Activated naive CD8-positive, alpha-beta T cell treated with anti-CD3 and anti-CD28 coated beads for 36 hours (primary cell): ENCODE data around the gene PPARD. TPM values are rescaled to one million over a fixed set of nuclear protein-coding genes. Genes with fewer than 3 reads are reported as not detected.
"Not testable (repeated sequence)": the region's sequence is repeated elsewhere in the genome, so short reads cannot be mapped to it uniquely, and the experiment has no call there.

Experiments used
- DNase-seq: peaks from one replicate; pipeline ENCODE4 v3.0.0; 2021
- H3K27ac Mint-ChIP-seq: one replicate; pipeline ENCODE4 v1.8.0; 2022; ENCODE audit warnings: mild to moderate bottlenecking, moderate library complexity, mixed read lengths
- H3K27me3 Mint-ChIP-seq: one replicate; pipeline ENCODE4 v1.8.0; 2022; ENCODE audit warnings: mild to moderate bottlenecking, mixed read lengths
- H3K36me3 Mint-ChIP-seq: one replicate; pipeline ENCODE4 v1.8.0; 2021; ENCODE audit warnings: mild to moderate bottlenecking, mixed read lengths
- H3K4me1 Mint-ChIP-seq: one replicate; pipeline ENCODE4 v1.8.0; 2021; ENCODE audit warnings: mixed read lengths
- H3K4me3 Mint-ChIP-seq: one replicate; pipeline ENCODE4 v1.8.0; 2022; ENCODE audit warnings: mild to moderate bottlenecking, moderate library complexity, mixed read lengths
- H3K9me3 Mint-ChIP-seq: one replicate; pipeline ENCODE4 v1.8.0; 2022; ENCODE audit warnings: mixed read lengths
- total RNA-seq, 2 experiments: library from RNA; stranded (reverse); gene quantifications; one replicate each; pipeline ENCODE4 v1.2.3, GENCODE V29; 2021

The PPARD gene
- total RNA-seq, 2 experiments from 2014 or later = 17.0 to 17.8 TPM

GRCh38 chr6:35377002-35377401, 34.6 kb downstream of the PPARD start:
- no peaks in the 10 kb centered on the region for H3K9me3 Mint-ChIP-seq
- no peak overlapping the region for H3K4me3 Mint-ChIP-seq
- no peak for DNase-seq
- no peaks in the 10 kb centered on the region for H3K27me3 Mint-ChIP-seq
- H3K27ac Mint-ChIP-seq = no peak overlapping the region
- peaks cover 18% of the 10 kb centered on the region for H3K36me3 Mint-ChIP-seq
- peaks cover 24% of the 10 kb centered on the region for H3K4me1 Mint-ChIP-seq

GRCh38 chr6:35378261-35378660, 35.9 kb downstream of the PPARD start:
- Mint-ChIP-seq H3K36me3 (peaks cover 23% of the 10 kb centered on the region), H3K27me3 (no peaks in the 10 kb centered on the region)
- no peak for DNase-seq

GRCh38 chr6:35381132-35381531, 38.8 kb downstream of the PPARD start:
- H3K36me3 Mint-ChIP-seq = peaks cover 21% of the 10 kb centered on the region
- no peak overlapping the region for H3K4me3 Mint-ChIP-seq
- no peak overlapping the region for H3K27ac Mint-ChIP-seq
- no peaks in the 10 kb centered on the region for H3K27me3 Mint-ChIP-seq
- DNase-seq = no peak
- peaks cover 3% of the 10 kb centered on the region for H3K9me3 Mint-ChIP-seq
- H3K4me1 Mint-ChIP-seq = peaks cover 20% of the 10 kb centered on the region

More at GRCh38 chr6:35378261-35378660, 35.9 kb downstream of the PPARD start:
- H3K9me3 Mint-ChIP-seq = peaks cover 3% of the 10 kb centered on the region
- H3K4me1 Mint-ChIP-seq = peaks cover 24% of the 10 kb centered on the region
- no peak overlapping the region for H3K27ac Mint-ChIP-seq
- no peak overlapping the region for H3K4me3 Mint-ChIP-seq

GRCh38 chr6:35382015-35382414, 39.7 kb downstream of the PPARD start:
- Mint-ChIP-seq H3K27ac (no peak overlapping the region), H3K27me3 (no peaks in the 10 kb centered on the region), H3K4me3 (no peak overlapping the region), H3K36me3 (peaks cover 23% of the 10 kb centered on the region), H3K4me1 (peaks cover 17% of the 10 kb centered on the region), H3K9me3 (peaks cover 3% of the 10 kb centered on the region)
- no peak for DNase-seq

GRCh38 chr6:35385457-35386202, 43.3 kb downstream of the PPARD start:
- Mint-ChIP-seq H3K27ac (no peak overlapping the region), H3K4me1 (peaks cover 13% of the 10 kb centered on the region), H3K36me3 (peaks cover 16% of the 10 kb centered on the region), H3K27me3 (no peaks in the 10 kb centered on the region), H3K4me3 (no peak overlapping the region), H3K9me3 (peaks cover 3% of the 10 kb centered on the region)
- no peak for DNase-seq

- Mint-ChIP-seq H3K4me1 (peaks cover 20% of the 10 kb centered on the region), H3K36me3 (peaks cover 8% of the 10 kb centered on the region), H3K9me3 (peaks cover 3% of the 10 kb centered on the region), H3K27ac (no peak overlapping the region), H3K4me3 (no peak overlapping the region), H3K27me3 (no peaks in the 10 kb centered on the region)
- no peak for DNase-seq
Measured at GRCh38 chr6:35386989-35387388, 44.6 kb downstream of the PPARD start.

- DNase-seq = no peak
- no peaks in the 10 kb centered on the region for H3K27me3 Mint-ChIP-seq
- H3K9me3 Mint-ChIP-seq = peaks cover under 1% of the 10 kb centered on the region
- H3K27ac Mint-ChIP-seq = no peak overlapping the region
- H3K36me3 Mint-ChIP-seq = peaks cover 5% of the 10 kb centered on the region
- H3K4me3 Mint-ChIP-seq = no peak overlapping the region
- H3K4me1 Mint-ChIP-seq = peaks cover 24% of the 10 kb centered on the region
Measured at GRCh38 chr6:35388030-35388429, 45.7 kb downstream of the PPARD start.

GRCh38 chr6:35388772-35389352, 46.5 kb downstream of the PPARD start:
- Mint-ChIP-seq H3K4me3 (no peak overlapping the region), H3K27me3 (no peaks in the 10 kb centered on the region), H3K4me1 (peaks cover 31% of the 10 kb centered on the region), H3K27ac (no peak overlapping the region), H3K36me3 (peaks cover 3% of the 10 kb centered on the region), H3K9me3 (no peaks in the 10 kb centered on the region)
- no peak for DNase-seq

- H3K4me1 Mint-ChIP-seq = peaks cover 36% of the 10 kb centered on the region
- not testable (repeated sequence) for H3K4me3 Mint-ChIP-seq, DNase-seq, H3K36me3 Mint-ChIP-seq, H3K9me3 Mint-ChIP-seq, H3K27ac Mint-ChIP-seq, H3K27me3 Mint-ChIP-seq
Measured at GRCh38 chr6:35389386-35389785, 47.0 kb downstream of the PPARD start.

GRCh38 chr6:35391240-35391968, 49.0 kb downstream of the PPARD start:
- Mint-ChIP-seq H3K9me3 (no peaks in the 10 kb centered on the region), H3K27ac (no peak overlapping the region), H3K36me3 (peaks cover 1% of the 10 kb centered on the region), H3K4me1 (peaks cover 41% of the 10 kb centered on the region), H3K27me3 (no peaks in the 10 kb centered on the region), H3K4me3 (no peak overlapping the region)
- DNase-seq = no peak

- Mint-ChIP-seq H3K4me1 (peaks cover 42% of the 10 kb centered on the region), H3K27ac (peak overlapping the region; percentile 42), H3K4me3 (no peak overlapping the region), H3K9me3 (no peaks in the 10 kb centered on the region), H3K27me3 (no peaks in the 10 kb centered on the region), H3K36me3 (no peaks in the 10 kb centered on the region)
- DNase-seq = no peak
Measured at GRCh38 chr6:35392111-35392702, 49.8 kb downstream of the PPARD start.

- no peak for DNase-seq
- H3K4me3 Mint-ChIP-seq = no peak overlapping the region
- no peaks in the 10 kb centered on the region for H3K27me3 Mint-ChIP-seq
- H3K27ac Mint-ChIP-seq = no peak overlapping the region
- no peaks in the 10 kb centered on the region for H3K36me3 Mint-ChIP-seq
- H3K4me1 Mint-ChIP-seq = peaks cover 44% of the 10 kb centered on the region
- H3K9me3 Mint-ChIP-seq = no peaks in the 10 kb centered on the region
Measured at GRCh38 chr6:35392773-35393672, 50.7 kb downstream of the PPARD start.

GRCh38 chr6:35396991-35397390, 54.6 kb downstream of the PPARD start:
- Mint-ChIP-seq H3K9me3 (no peaks in the 10 kb centered on the region), H3K27me3 (no peaks in the 10 kb centered on the region), H3K4me3 (no peak overlapping the region), H3K4me1 (peaks cover 36% of the 10 kb centered on the region), H3K27ac (no peak overlapping the region), H3K36me3 (no peaks in the 10 kb centered on the region)
- no peak for DNase-seq

GRCh38 chr6:35397806-35398418, 55.6 kb downstream of the PPARD start:
- peaks cover 36% of the 10 kb centered on the region for H3K4me1 Mint-ChIP-seq
- H3K27me3 Mint-ChIP-seq = no peaks in the 10 kb centered on the region
- H3K36me3 Mint-ChIP-seq = no peaks in the 10 kb centered on the region
- no peaks in the 10 kb centered on the region for H3K9me3 Mint-ChIP-seq
- no peak for DNase-seq
- H3K4me3 Mint-ChIP-seq = no peak overlapping the region
- H3K27ac Mint-ChIP-seq = no peak overlapping the region
